GM21619 (cell line): ENCODE measurements around the gene ACSS1.
A peak's percentile ranks its signal among the peaks of the same experiment; 100 is the strongest.

Source experiments
- ATAC-seq: cut with Tn5 transposase; IDR thresholded peaks from one replicate; pipeline ENCODE4 v1.9.1; 2021; ENCODE audit not compliant: unreplicated experiment

ACSS1 gene

GRCh38 chr20:25048519-25048952 is 9.4 kb downstream of the ACSS1 start:
- ATAC-seq, result no peak

- no peak for ATAC-seq
Observed at GRCh38 chr20:25047766-25048165, 10.2 kb downstream of the ACSS1 start.

GRCh38 chr20:25046736-25047666 is 10.9 kb downstream of the ACSS1 start:
- no peak for ATAC-seq

GRCh38 chr20:25046181-25046641 is 11.7 kb downstream of the ACSS1 start:
- no peak for ATAC-seq

- no peak for ATAC-seq
Observed at GRCh38 chr20:25045343-25045712, 12.6 kb downstream of the ACSS1 start.

- no peak for ATAC-seq
Observed at GRCh38 chr20:25044660-25045342, 13.1 kb downstream of the ACSS1 start.

GRCh38 chr20:25044261-25044560 is 13.7 kb downstream of the ACSS1 start:
- no peak for ATAC-seq

- ATAC-seq, result no peak
Observed at GRCh38 chr20:25043499-25044260, 14.3 kb downstream of the ACSS1 start.

- peak; percentile 97 for ATAC-seq
Observed at GRCh38 chr20:25042531-25043498, 15.1 kb downstream of the ACSS1 start.

GRCh38 chr20:25041813-25042530 is 16.0 kb downstream of the ACSS1 start:
- no peak for ATAC-seq

- ATAC-seq, result no peak
Observed at GRCh38 chr20:25040438-25040831, 17.5 kb downstream of the ACSS1 start.

- no peak for ATAC-seq
Observed at GRCh38 chr20:25039697-25040437, 18.1 kb downstream of the ACSS1 start.

GRCh38 chr20:25038591-25039015 is 19.3 kb downstream of the ACSS1 start:
- ATAC-seq, result no peak

- no peak for ATAC-seq
Observed at GRCh38 chr20:25038103-25038410, 19.9 kb downstream of the ACSS1 start.

GRCh38 chr20:25037288-25038102 is 20.4 kb downstream of the ACSS1 start:
- no peak for ATAC-seq

GRCh38 chr20:25036331-25036936 is 21.5 kb downstream of the ACSS1 start:
- peak; percentile 19 for ATAC-seq

GRCh38 chr20:25035921-25036320 is 22.0 kb downstream of the ACSS1 start:
- peak; percentile 52 for ATAC-seq

GRCh38 chr20:25033924-25034300 is 24.0 kb downstream of the ACSS1 start:
- ATAC-seq, result no peak
